ENCODE data around the gene GABBR2.

Gene GABBR2

GRCh38 chr9:98367923-98368322, 340.8 kb downstream of the GABBR2 start:
- H3K27me3 ChIP-seq (ENCODE audit: control insufficient read depth, insufficient read depth, low read length) = no peaks in the 10 kb centered on the region
- no peaks in the 10 kb centered on the region for H3K4me1 ChIP-seq (ENCODE audit: control insufficient read depth, insufficient read depth, low read length)
- no peaks in the 10 kb centered on the region for H3K36me3 ChIP-seq (ENCODE audit: insufficient read depth, low read length)
- H3K4me2 ChIP-seq (ENCODE audit: low read length) = no peak overlapping the region
- no peaks in the 10 kb centered on the region for H3K9me3 ChIP-seq (replicated peaks; ENCODE audit: low read length)
- no peak overlapping the region for H3K4me3 ChIP-seq (ENCODE audit: low read length)
- no peak overlapping the region for H3K9ac ChIP-seq (ENCODE audit: low read depth, low read length)

- Histone ChIP-seq H3K36me3 (ENCODE audit: insufficient read depth, low read length) (no peaks in the 10 kb centered on the region), H3K9me3 (replicated peaks; ENCODE audit: low read length) (no peaks in the 10 kb centered on the region), H3K4me1 (ENCODE audit: control insufficient read depth, insufficient read depth, low read length) (no peaks in the 10 kb centered on the region), H3K4me3 (ENCODE audit: low read length) (no peak overlapping the region), H3K27me3 (ENCODE audit: control insufficient read depth, insufficient read depth, low read length) (no peaks in the 10 kb centered on the region), H3K9ac (ENCODE audit: low read depth, low read length) (no peak overlapping the region), H3K4me2 (ENCODE audit: low read length) (no peak overlapping the region)
Measured at GRCh38 chr9:98367371-98367900, 341.3 kb downstream of the GABBR2 start.

- H3K4me3 ChIP-seq (ENCODE audit: low read length) = no peak overlapping the region
- H3K9ac ChIP-seq (ENCODE audit: low read depth, low read length) = no peak overlapping the region
- no peak overlapping the region for H3K4me2 ChIP-seq (ENCODE audit: low read length)
- H3K27me3 ChIP-seq (ENCODE audit: control insufficient read depth, insufficient read depth, low read length) = no peaks in the 10 kb centered on the region
- no peaks in the 10 kb centered on the region for H3K9me3 ChIP-seq (replicated peaks; ENCODE audit: low read length)
- no peaks in the 10 kb centered on the region for H3K36me3 ChIP-seq (ENCODE audit: insufficient read depth, low read length)
- no peaks in the 10 kb centered on the region for H3K4me1 ChIP-seq (ENCODE audit: control insufficient read depth, insufficient read depth, low read length)
Measured at GRCh38 chr9:98365781-98366180, 343.0 kb downstream of the GABBR2 start.

GRCh38 chr9:98365227-98365669, 343.5 kb downstream of the GABBR2 start:
- Histone ChIP-seq H3K9me3 (replicated peaks; ENCODE audit: low read length) (no peaks in the 10 kb centered on the region), H3K36me3 (ENCODE audit: insufficient read depth, low read length) (no peaks in the 10 kb centered on the region), H3K9ac (ENCODE audit: low read depth, low read length) (no peak overlapping the region), H3K4me1 (ENCODE audit: control insufficient read depth, insufficient read depth, low read length) (no peaks in the 10 kb centered on the region), H3K4me3 (ENCODE audit: low read length) (no peak overlapping the region), H3K27me3 (ENCODE audit: control insufficient read depth, insufficient read depth, low read length) (no peaks in the 10 kb centered on the region), H3K4me2 (ENCODE audit: low read length) (no peak overlapping the region)

- Histone ChIP-seq H3K4me2 (ENCODE audit: low read length) (no peak overlapping the region), H3K27me3 (ENCODE audit: control insufficient read depth, insufficient read depth, low read length) (no peaks in the 10 kb centered on the region), H3K9me3 (replicated peaks; ENCODE audit: low read length) (no peaks in the 10 kb centered on the region), H3K36me3 (ENCODE audit: insufficient read depth, low read length) (no peaks in the 10 kb centered on the region), H3K9ac (ENCODE audit: low read depth, low read length) (no peak overlapping the region), H3K4me3 (ENCODE audit: low read length) (no peak overlapping the region), H3K4me1 (ENCODE audit: control insufficient read depth, insufficient read depth, low read length) (no peaks in the 10 kb centered on the region)
Measured at GRCh38 chr9:98364086-98364485, 344.6 kb downstream of the GABBR2 start.

GRCh38 chr9:98363644-98364043, 345.1 kb downstream of the GABBR2 start:
- peaks cover 2% of the 10 kb centered on the region for H3K4me1 ChIP-seq (ENCODE audit: control insufficient read depth, insufficient read depth, low read length)
- no peak overlapping the region for H3K4me2 ChIP-seq (ENCODE audit: low read length)
- no peaks in the 10 kb centered on the region for H3K9me3 ChIP-seq (replicated peaks; ENCODE audit: low read length)
- H3K36me3 ChIP-seq (ENCODE audit: insufficient read depth, low read length) = no peaks in the 10 kb centered on the region
- H3K27me3 ChIP-seq (ENCODE audit: control insufficient read depth, insufficient read depth, low read length) = no peaks in the 10 kb centered on the region
- H3K4me3 ChIP-seq (ENCODE audit: low read length) = no peak overlapping the region
- no peak overlapping the region for H3K9ac ChIP-seq (ENCODE audit: low read depth, low read length)

- no peak overlapping the region for H3K9ac ChIP-seq (ENCODE audit: low read depth, low read length)
- no peaks in the 10 kb centered on the region for H3K36me3 ChIP-seq (ENCODE audit: insufficient read depth, low read length)
- no peak overlapping the region for H3K4me2 ChIP-seq (ENCODE audit: low read length)
- peaks cover 11% of the 10 kb centered on the region for H3K4me1 ChIP-seq (ENCODE audit: control insufficient read depth, insufficient read depth, low read length)
- H3K27me3 ChIP-seq (ENCODE audit: control insufficient read depth, insufficient read depth, low read length) = no peaks in the 10 kb centered on the region
- H3K4me3 ChIP-seq (ENCODE audit: low read length) = no peak overlapping the region
- no peaks in the 10 kb centered on the region for H3K9me3 ChIP-seq (replicated peaks; ENCODE audit: low read length)
Measured at GRCh38 chr9:98362624-98363252, 346.0 kb downstream of the GABBR2 start.

- no peak overlapping the region for H3K9ac ChIP-seq (ENCODE audit: low read depth, low read length)
- no peak overlapping the region for H3K4me2 ChIP-seq (ENCODE audit: low read length)
- H3K27me3 ChIP-seq (ENCODE audit: control insufficient read depth, insufficient read depth, low read length) = no peaks in the 10 kb centered on the region
- H3K9me3 ChIP-seq (replicated peaks; ENCODE audit: low read length) = no peaks in the 10 kb centered on the region
- peaks cover 22% of the 10 kb centered on the region for H3K4me1 ChIP-seq (ENCODE audit: control insufficient read depth, insufficient read depth, low read length)
- H3K4me3 ChIP-seq (ENCODE audit: low read length) = no peak overlapping the region
- no peaks in the 10 kb centered on the region for H3K36me3 ChIP-seq (ENCODE audit: insufficient read depth, low read length)
Measured at GRCh38 chr9:98361645-98362044, 347.1 kb downstream of the GABBR2 start.

GRCh38 chr9:98360176-98360708, 348.5 kb downstream of the GABBR2 start:
- H3K4me1 ChIP-seq (ENCODE audit: control insufficient read depth, insufficient read depth, low read length) = peaks cover 33% of the 10 kb centered on the region
- H3K36me3 ChIP-seq (ENCODE audit: insufficient read depth, low read length) = no peaks in the 10 kb centered on the region
- no peak overlapping the region for H3K4me2 ChIP-seq (ENCODE audit: low read length)

GRCh38 chr9:98359569-98359968, 349.2 kb downstream of the GABBR2 start:
- Histone ChIP-seq H3K9me3 (replicated peaks; ENCODE audit: low read length) (no peaks in the 10 kb centered on the region), H3K4me2 (ENCODE audit: low read length) (no peak overlapping the region), H3K4me3 (ENCODE audit: low read length) (no peak overlapping the region), H3K27me3 (ENCODE audit: control insufficient read depth, insufficient read depth, low read length) (no peaks in the 10 kb centered on the region), H3K36me3 (ENCODE audit: insufficient read depth, low read length) (no peaks in the 10 kb centered on the region), H3K9ac (ENCODE audit: low read depth, low read length) (no peak overlapping the region), H3K4me1 (ENCODE audit: control insufficient read depth, insufficient read depth, low read length) (peaks cover 33% of the 10 kb centered on the region)

More at GRCh38 chr9:98360176-98360708, 348.5 kb downstream of the GABBR2 start:
- H3K9me3 ChIP-seq (replicated peaks; ENCODE audit: low read length) = no peaks in the 10 kb centered on the region
- no peak overlapping the region for H3K9ac ChIP-seq (ENCODE audit: low read depth, low read length)
- H3K27me3 ChIP-seq (ENCODE audit: control insufficient read depth, insufficient read depth, low read length) = no peaks in the 10 kb centered on the region
- H3K4me3 ChIP-seq (ENCODE audit: low read length) = no peak overlapping the region

- Histone ChIP-seq H3K4me2 (ENCODE audit: low read length) (no peak overlapping the region), H3K4me3 (ENCODE audit: low read length) (no peak overlapping the region), H3K27me3 (ENCODE audit: control insufficient read depth, insufficient read depth, low read length) (no peaks in the 10 kb centered on the region), H3K4me1 (ENCODE audit: control insufficient read depth, insufficient read depth, low read length) (peaks cover 33% of the 10 kb centered on the region), H3K9ac (ENCODE audit: low read depth, low read length) (peak overlapping the region; percentile 66), H3K9me3 (replicated peaks; ENCODE audit: low read length) (no peaks in the 10 kb centered on the region), H3K36me3 (ENCODE audit: insufficient read depth, low read length) (no peaks in the 10 kb centered on the region)
Measured at GRCh38 chr9:98357921-98358535, 350.7 kb downstream of the GABBR2 start.

Measured in skeletal muscle satellite cell (primary cell).